OCI-LY3 (cell line): ENCODE measurements around the gene BICD2.

ENCODE experiments used
- H2AFZ ChIP-seq: fragments of 200-600, 300-600 bp; shearing (Covaris generic); 2 replicates; pipeline ENCODE4 v1.6.0; 2014; ENCODE audit warnings: antibody characterized with exemption, low read depth, low read length
- H3K27ac ChIP-seq: fragments of 200-600, 300-600 bp; sonication (generic); 2 replicates; pipeline ENCODE4 v1.5.1; 2014; ENCODE audit warnings: mild to moderate bottlenecking, low read length, moderate library complexity, mixed read lengths
- H3K27me3 ChIP-seq: fragments of 200-600, 300-600 bp; sonication (generic); 2 replicates; pipeline ENCODE4 v1.6.1; 2014; ENCODE audit warnings: low read depth, low read length, mixed read lengths
- H3K36me3 ChIP-seq: fragments of 200-600, 300-600 bp; sonication (generic); replicated peaks from 2 replicates; pipeline ENCODE3; 2014; ENCODE audit warnings: low read depth, low read length, mixed read lengths
- H3K4me1 ChIP-seq: fragments of 300-600, 200-600 bp; sonication (generic); 2 replicates; pipeline ENCODE4 v1.6.1; 2014; ENCODE audit warnings: low read length, mixed read lengths
- H3K4me2 ChIP-seq: fragments of 200-600, 300-600 bp; sonication (generic); 2 replicates; pipeline ENCODE4 v1.6.1; 2014; ENCODE audit warnings: low read length, mixed read lengths
- H3K4me3 ChIP-seq: fragments of 300-600, 200-600 bp; sonication (generic); 2 replicates; pipeline ENCODE4 v1.5.1; 2014; ENCODE audit warnings: antibody characterized with exemption, mild to moderate bottlenecking, low read length, moderate library complexity
- H3K79me2 ChIP-seq: fragments of 300-600, 200-600 bp; shearing (Covaris generic); 2 replicates; pipeline ENCODE4 v1.6.1; 2014; ENCODE audit warnings: mild to moderate bottlenecking, low read length, mixed read lengths
- H3K9ac ChIP-seq: fragments of 300-600, 200-600 bp; shearing (Covaris generic); 2 replicates; pipeline ENCODE4 v1.6.0; 2014; ENCODE audit warnings: mild to moderate bottlenecking, low read length, moderate library complexity
- H3K9me3 ChIP-seq: fragments of 200-600, 300-600 bp; shearing (Covaris generic); 2 replicates; pipeline ENCODE4 v1.6.1; 2014; ENCODE audit warnings: low read length, mixed read lengths; ENCODE audit not compliant: insufficient read depth
- H4K20me1 ChIP-seq: fragments of 200-600, 300-600 bp; sonication (generic); 2 replicates; pipeline ENCODE4 v1.6.1; 2016; ENCODE audit warnings: low read length, mixed read lengths; ENCODE audit not compliant: insufficient read depth
- EZH2phosphoT487 ChIP-seq: fragments of 200-600 bp; shearing (Covaris generic); IDR thresholded peaks from 2 replicates; pipeline ENCODE4 v1.6.1; 2018; ENCODE audit warnings: antibody characterized with exemption, mixed run types, low read depth
- TF ChIP-seq, protein P1 (sequence below): fragments of 200-600, 300-600 bp; sonication (generic); IDR thresholded peaks from 2 replicates; pipeline ENCODE4 v1.5.1; 2014; ENCODE audit warnings: antibody characterized with exemption, low read length, low read depth

BICD2 gene

DNA sequence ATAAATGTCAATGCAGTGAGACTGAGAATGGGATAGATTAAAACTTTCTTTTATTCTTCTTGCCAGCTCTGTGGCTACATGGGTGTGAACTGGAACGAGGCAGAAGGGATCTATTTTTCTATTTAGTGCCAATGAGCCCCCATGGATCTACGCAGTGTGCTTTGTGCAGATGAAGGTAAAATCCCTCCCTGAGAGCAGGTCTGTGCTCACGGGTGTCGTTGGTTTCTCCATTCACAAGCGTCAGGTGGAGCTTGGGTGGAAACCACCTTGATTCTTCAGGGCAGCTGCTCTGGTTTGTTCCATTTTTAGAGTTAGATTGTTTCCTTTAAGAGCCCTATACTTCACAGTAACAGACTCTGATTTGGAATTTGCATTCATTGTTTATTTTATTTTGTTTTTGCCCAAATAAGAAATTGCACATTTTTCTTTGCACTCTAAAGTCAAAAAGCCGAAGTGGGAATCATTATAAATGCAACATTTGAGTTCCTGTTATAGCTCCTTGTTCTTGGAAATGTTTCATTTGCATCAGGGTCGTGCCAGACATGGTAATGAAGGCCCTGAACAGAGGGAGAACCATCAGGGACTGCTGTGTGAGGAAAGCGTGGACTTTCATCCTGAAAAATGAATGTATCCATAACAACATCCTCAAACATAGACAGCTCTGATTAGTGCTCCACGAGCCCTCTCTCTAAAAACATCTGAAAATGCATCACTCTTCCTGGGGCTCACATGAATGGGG lies 31.1 kb upstream of the BICD2 start:
- Histone ChIP-seq H3K27me3 (no peaks in the 10 kb centered on the region), H3K4me1 (peaks cover 49% of the 10 kb centered on the region), H3K36me3 (no peaks in the 10 kb centered on the region), H3K79me2 (no peaks in the 10 kb centered on the region), H3K4me2 (peak overlapping the region; percentile 87), H4K20me1 (no peaks in the 10 kb centered on the region), H3K4me3 (peak overlapping the region; percentile 56), H2AFZ (peak overlapping the region; percentile 67), H3K27ac (peak overlapping the region; percentile 37; the same call in 1 of the 2 replicates), H3K9ac (peak overlapping the region; percentile 5; the same call in 1 of the 2 replicates), H3K9me3 (no peaks in the 10 kb centered on the region)
- TF ChIP-seq, protein P1, sequence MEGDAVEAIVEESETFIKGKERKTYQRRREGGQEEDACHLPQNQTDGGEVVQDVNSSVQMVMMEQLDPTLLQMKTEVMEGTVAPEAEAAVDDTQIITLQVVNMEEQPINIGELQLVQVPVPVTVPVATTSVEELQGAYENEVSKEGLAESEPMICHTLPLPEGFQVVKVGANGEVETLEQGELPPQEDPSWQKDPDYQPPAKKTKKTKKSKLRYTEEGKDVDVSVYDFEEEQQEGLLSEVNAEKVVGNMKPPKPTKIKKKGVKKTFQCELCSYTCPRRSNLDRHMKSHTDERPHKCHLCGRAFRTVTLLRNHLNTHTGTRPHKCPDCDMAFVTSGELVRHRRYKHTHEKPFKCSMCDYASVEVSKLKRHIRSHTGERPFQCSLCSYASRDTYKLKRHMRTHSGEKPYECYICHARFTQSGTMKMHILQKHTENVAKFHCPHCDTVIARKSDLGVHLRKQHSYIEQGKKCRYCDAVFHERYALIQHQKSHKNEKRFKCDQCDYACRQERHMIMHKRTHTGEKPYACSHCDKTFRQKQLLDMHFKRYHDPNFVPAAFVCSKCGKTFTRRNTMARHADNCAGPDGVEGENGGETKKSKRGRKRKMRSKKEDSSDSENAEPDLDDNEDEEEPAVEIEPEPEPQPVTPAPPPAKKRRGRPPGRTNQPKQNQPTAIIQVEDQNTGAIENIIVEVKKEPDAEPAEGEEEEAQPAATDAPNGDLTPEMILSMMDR: no peak
- TF ChIP-seq EZH2phosphoT487: no peak

DNA sequence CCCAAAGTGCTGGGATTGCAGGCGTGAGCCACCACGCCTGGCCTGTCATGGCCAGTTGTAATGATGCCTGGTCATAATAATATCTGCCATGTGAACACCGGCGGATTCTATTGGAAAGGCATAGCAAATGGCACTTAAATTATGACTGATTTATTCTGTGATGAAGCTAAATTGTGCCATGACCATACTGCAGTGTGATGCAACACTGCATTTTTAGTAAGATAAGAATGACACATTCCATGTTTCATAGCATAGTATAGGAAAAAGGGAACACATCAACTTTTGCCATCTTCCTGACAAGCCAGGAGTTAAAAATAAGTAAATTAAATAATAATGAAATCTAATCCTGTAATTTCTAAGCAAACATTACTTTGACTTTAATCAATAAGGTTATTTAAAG lies 30.4 kb upstream of the BICD2 start:
- Histone ChIP-seq H3K27ac (peak overlapping the region; percentile 37; the same call in 1 of the 2 replicates), H4K20me1 (no peaks in the 10 kb centered on the region), H3K4me3 (peak overlapping the region; percentile 56; the same call in 1 of the 2 replicates), H3K36me3 (no peaks in the 10 kb centered on the region), H3K4me2 (peak overlapping the region; percentile 87), H3K79me2 (no peaks in the 10 kb centered on the region), H3K4me1 (peaks cover 44% of the 10 kb centered on the region), H3K27me3 (no peaks in the 10 kb centered on the region), H2AFZ (no peak overlapping the region), H3K9me3 (no peaks in the 10 kb centered on the region), H3K9ac (no peak overlapping the region; the same call in 1 of the 2 replicates)
- no peak for TF ChIP-seq EZH2phosphoT487
- TF ChIP-seq, protein P1: no peak

DNA sequence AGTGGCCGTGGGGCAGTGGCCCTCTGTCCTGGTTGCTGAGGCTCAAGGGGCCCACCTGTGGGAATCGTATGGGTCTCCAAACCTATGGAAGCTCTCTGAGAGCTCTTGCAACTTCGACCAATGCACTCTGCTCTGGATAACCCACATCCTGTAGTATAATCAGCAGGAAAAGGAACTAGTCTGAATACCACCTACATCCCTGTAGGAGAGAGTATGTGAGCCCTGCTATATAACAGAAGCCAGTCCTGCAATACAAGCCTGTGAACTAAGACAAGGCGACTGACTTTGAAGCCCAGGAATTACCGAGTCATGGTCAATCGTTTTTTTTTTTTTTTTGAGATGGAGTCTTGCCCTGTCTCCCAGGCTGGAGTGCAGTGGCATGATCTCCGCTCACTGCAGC lies 29.8 kb upstream of the BICD2 start:
- TF ChIP-seq, protein P1: no peak
- TF ChIP-seq EZH2phosphoT487: no peak
- H3K9ac ChIP-seq: no peak overlapping the region
- H2AFZ ChIP-seq: no peak overlapping the region
- no peaks in the 10 kb centered on the region for H3K79me2 ChIP-seq
- H4K20me1 ChIP-seq: no peaks in the 10 kb centered on the region
- no peaks in the 10 kb centered on the region for H3K27me3 ChIP-seq
- no peaks in the 10 kb centered on the region for H3K36me3 ChIP-seq
- H3K27ac ChIP-seq: no peak overlapping the region
- no peak overlapping the region for H3K4me2 ChIP-seq
- peaks cover 40% of the 10 kb centered on the region for H3K4me1 ChIP-seq
- H3K4me3 ChIP-seq: no peak overlapping the region
- H3K9me3 ChIP-seq: no peaks in the 10 kb centered on the region

GRCh38 chr9:92790542-92791527 lies 26.2 kb upstream of the BICD2 start:
- Histone ChIP-seq H3K27me3 (no peaks in the 10 kb centered on the region), H3K27ac (no peak overlapping the region), H3K79me2 (no peaks in the 10 kb centered on the region), H3K9me3 (peaks cover 9% of the 10 kb centered on the region), H3K9ac (peak overlapping the region; percentile 39; the same call in 1 of the 2 replicates), H3K36me3 (no peaks in the 10 kb centered on the region), H3K4me2 (peak overlapping the region; percentile 85), H3K4me3 (peak overlapping the region; percentile 65), H2AFZ (peak overlapping the region; percentile 94), H3K4me1 (peaks cover 24% of the 10 kb centered on the region), H4K20me1 (no peaks in the 10 kb centered on the region)
- no peak for TF ChIP-seq EZH2phosphoT487
- TF ChIP-seq, protein P1: peak; percentile 92
